Measurements from ENCODE around the gene ZNF583. TPM values are rescaled to one million over a fixed set of nuclear protein-coding genes. Genes with fewer than 3 reads are reported as not detected.

The ZNF583 gene
- total and polyA plus RNA-seq, 9 of the 15 experiments (the other 6 are each of a cell fraction or from before 2014, with no cell fraction given) = 0.92 to 6.7 (median 3.0) TPM

DNA sequence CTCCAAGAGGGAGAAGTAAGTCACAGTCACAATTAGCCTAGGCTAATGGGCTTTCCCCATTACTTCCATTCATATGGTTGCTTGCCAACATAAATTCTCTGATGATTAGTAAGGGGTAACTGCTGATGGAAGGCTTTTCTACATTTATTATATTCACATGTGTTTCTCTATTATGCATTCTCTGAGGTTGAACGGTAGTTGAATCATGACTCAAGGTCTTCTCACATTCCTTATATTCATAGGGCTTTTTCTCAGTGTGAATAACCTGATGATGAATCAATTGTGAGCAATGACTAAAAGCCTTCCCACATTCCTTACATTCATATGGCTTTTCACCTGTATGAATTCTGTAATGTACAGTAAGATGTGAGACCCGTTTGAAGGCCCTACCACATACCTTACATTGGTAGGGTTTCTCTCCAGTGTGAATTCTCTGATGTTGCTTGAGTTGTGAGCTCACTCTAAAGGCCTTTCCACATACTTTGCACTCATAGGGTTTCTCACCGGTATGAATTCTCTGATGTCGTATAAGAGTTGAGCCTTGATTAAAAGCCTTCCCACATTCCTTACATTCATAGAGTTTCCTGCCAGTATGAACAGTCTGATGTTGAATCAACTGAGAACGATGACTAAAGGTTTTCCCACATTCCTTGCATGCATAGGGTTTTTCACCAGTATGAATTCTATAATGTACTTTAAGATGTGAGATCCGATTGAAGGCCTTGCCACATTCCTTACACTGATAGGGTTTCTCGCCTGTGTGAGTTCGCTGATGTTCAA is 20.1 kb upstream of the ZNF583 start (continued):
- TF ChIP-seq, protein P1, sequence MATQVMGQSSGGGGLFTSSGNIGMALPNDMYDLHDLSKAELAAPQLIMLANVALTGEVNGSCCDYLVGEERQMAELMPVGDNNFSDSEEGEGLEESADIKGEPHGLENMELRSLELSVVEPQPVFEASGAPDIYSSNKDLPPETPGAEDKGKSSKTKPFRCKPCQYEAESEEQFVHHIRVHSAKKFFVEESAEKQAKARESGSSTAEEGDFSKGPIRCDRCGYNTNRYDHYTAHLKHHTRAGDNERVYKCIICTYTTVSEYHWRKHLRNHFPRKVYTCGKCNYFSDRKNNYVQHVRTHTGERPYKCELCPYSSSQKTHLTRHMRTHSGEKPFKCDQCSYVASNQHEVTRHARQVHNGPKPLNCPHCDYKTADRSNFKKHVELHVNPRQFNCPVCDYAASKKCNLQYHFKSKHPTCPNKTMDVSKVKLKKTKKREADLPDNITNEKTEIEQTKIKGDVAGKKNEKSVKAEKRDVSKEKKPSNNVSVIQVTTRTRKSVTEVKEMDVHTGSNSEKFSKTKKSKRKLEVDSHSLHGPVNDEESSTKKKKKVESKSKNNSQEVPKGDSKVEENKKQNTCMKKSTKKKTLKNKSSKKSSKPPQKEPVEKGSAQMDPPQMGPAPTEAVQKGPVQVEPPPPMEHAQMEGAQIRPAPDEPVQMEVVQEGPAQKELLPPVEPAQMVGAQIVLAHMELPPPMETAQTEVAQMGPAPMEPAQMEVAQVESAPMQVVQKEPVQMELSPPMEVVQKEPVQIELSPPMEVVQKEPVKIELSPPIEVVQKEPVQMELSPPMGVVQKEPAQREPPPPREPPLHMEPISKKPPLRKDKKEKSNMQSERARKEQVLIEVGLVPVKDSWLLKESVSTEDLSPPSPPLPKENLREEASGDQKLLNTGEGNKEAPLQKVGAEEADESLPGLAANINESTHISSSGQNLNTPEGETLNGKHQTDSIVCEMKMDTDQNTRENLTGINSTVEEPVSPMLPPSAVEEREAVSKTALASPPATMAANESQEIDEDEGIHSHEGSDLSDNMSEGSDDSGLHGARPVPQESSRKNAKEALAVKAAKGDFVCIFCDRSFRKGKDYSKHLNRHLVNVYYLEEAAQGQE (IDR thresholded peaks at IDR 0.05; ENCODE audit: borderline replicate concordance) = no peak
- TF ChIP-seq, protein P1 (CRISPR knock-in tag; IDR thresholded peaks at IDR 0.05; ENCODE audit: low read depth) = no peak
- TF ChIP-seq HMG20B (CRISPR knock-in tag; IDR thresholded peaks at IDR 0.05) (no peak), PTBP1 (IDR thresholded peaks at IDR 0.05; ENCODE audit: low read depth, low read length) (no peak), NCOA4 (IDR thresholded peaks at IDR 0.05; ENCODE audit: partially characterized antibody) (no peak), NFRKB (IDR thresholded peaks at IDR 0.05; ENCODE audit: low read depth) (no peak), FIP1L1 (IDR thresholded peaks at IDR 0.05; ENCODE audit: low read depth, low read length, poor library complexity, severe bottlenecking) (no peak), ZNF354B (CRISPR knock-in tag; IDR thresholded peaks at IDR 0.05) (no peak)
- TF ChIP-seq, protein P2, sequence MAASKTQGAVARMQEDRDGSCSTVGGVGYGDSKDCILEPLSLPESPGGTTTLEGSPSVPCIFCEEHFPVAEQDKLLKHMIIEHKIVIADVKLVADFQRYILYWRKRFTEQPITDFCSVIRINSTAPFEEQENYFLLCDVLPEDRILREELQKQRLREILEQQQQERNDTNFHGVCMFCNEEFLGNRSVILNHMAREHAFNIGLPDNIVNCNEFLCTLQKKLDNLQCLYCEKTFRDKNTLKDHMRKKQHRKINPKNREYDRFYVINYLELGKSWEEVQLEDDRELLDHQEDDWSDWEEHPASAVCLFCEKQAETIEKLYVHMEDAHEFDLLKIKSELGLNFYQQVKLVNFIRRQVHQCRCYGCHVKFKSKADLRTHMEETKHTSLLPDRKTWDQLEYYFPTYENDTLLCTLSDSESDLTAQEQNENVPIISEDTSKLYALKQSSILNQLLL (CRISPR knock-in tag; IDR thresholded peaks at IDR 0.05; ENCODE audit: borderline replicate concordance) = no peak
